Daoy (cell line): ENCODE results near the gene RETREG3. TPM values are rescaled to one million over a fixed set of nuclear protein-coding genes. Genes with fewer than 3 reads are reported as not detected.
"Not testable (repeated sequence)": the region's sequence is repeated elsewhere in the genome, so short reads cannot be mapped to it uniquely, and the experiment has no call there.

Source experiments
- DNase-seq: peaks from one replicate; pipeline ENCODE4 v3.0.0-alpha.2; 2015; ENCODE audit warnings: low read depth
- total RNA-seq: library from RNA; depleted of rRNA; stranded (reverse); fragments of >200 nt; shearing (Covaris generic); gene quantifications from 2 replicates; pipeline ENCODE4 v1.2.3, GENCODE V29; 2014

The RETREG3 gene
- total RNA-seq, 1 experiment from 2014 or later = 16.3 TPM

- no peak for DNase-seq
Measured at GRCh38 chr17:42573095-42573494, 36.1 kb downstream of the RETREG3 start.

- no peak for DNase-seq
Measured at GRCh38 chr17:42571435-42572225, 37.5 kb downstream of the RETREG3 start.

GRCh38 chr17:42568341-42569111 is 40.6 kb downstream of the RETREG3 start:
- no peak for DNase-seq

GRCh38 chr17:42566883-42567573 is 42.1 kb downstream of the RETREG3 start, which contains the start of gene MLX:
Gene MLX, plus strand, starts transcription at chr17:42567100. Its CDS starts 25 bp downstream, at chr17:42567125.
- DNase-seq = peak; percentile 91

- no peak for DNase-seq
Measured at GRCh38 chr17:42566215-42566882, 42.8 kb downstream of the RETREG3 start.

GRCh38 chr17:42565523-42566214 is 43.5 kb downstream of the RETREG3 start:
- DNase-seq = no peak

GRCh38 chr17:42564815-42565522 is 44.2 kb downstream of the RETREG3 start:
- no peak for DNase-seq

GRCh38 chr17:42563950-42564349 is 45.2 kb downstream of the RETREG3 start:
- no peak for DNase-seq

- DNase-seq = no peak
Measured at GRCh38 chr17:42563543-42563942, 45.6 kb downstream of the RETREG3 start.

GRCh38 chr17:42563143-42563509 is 46.0 kb downstream of the RETREG3 start:
- DNase-seq = no peak

- no peak for DNase-seq
Measured at GRCh38 chr17:42562388-42563142, 46.6 kb downstream of the RETREG3 start.

GRCh38 chr17:42561897-42562387 is 47.2 kb downstream of the RETREG3 start, which contains the start of gene COASY:
Gene COASY, plus strand, starts transcription at chr17:42562148. Its CDS starts 475 bp downstream, at chr17:42562623.
- DNase-seq = peak; percentile 95

- no peak for DNase-seq
Measured at GRCh38 chr17:42560246-42560645, 48.9 kb downstream of the RETREG3 start.

GRCh38 chr17:42559075-42559474 is 50.1 kb downstream of the RETREG3 start:
- DNase-seq = no peak

- DNase-seq = not testable (repeated sequence)
Measured at GRCh38 chr17:42555961-42556617, 53.1 kb downstream of the RETREG3 start.

GRCh38 chr17:42555122-42555622 is 54.0 kb downstream of the RETREG3 start:
- no peak for DNase-seq

- DNase-seq = peak; percentile 87
Measured at GRCh38 chr17:42554250-42555121, 54.7 kb downstream of the RETREG3 start.

GRCh38 chr17:42553866-42554249 is 55.3 kb downstream of the RETREG3 start:
- no peak for DNase-seq
